HG03064 (cell line): ENCODE results near the gene DAND5.

Experiments
- ATAC-seq: cut with Tn5 transposase; IDR thresholded peaks from one replicate; pipeline ENCODE4 v1.9.1; 2021; ENCODE audit warnings: low read depth; ENCODE audit not compliant: unreplicated experiment

The DAND5 gene

DNA sequence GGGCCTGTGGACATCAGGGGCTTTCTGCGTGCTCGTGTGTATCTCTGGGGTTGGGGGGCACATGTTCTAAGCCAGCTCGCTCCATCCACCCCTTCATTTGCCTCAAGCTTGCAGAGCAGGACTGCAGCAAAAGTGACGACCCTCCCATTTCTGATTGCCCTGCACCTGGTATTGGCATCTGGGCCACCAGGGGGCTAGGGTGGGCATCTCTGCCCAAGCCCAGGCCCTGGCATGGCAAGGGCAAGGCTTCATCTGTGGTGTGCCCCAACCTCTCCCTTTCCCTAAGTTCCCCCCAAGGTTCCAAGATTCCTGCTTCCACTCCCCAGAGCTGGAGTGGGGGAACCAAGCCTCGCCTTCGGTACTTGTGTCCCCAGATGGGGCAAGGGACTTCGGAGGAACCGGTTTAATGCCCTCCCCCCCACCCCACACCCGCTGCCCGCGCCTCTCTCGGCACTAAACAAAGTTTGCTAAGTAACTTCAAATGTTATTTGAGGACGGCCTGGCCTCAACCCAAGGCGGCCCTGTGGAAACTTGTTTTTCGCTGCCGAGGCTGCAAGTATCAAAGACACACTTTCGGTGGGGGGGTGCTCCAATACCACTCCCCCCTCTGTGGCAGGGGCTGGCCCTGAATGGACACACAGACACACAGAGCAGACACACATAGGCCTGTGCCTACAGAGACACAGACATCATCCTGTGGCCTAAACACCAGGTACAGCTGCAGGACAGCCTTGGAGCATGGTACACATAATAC, 38.1 kb downstream of the DAND5 start:
- ATAC-seq = no peak

DNA sequence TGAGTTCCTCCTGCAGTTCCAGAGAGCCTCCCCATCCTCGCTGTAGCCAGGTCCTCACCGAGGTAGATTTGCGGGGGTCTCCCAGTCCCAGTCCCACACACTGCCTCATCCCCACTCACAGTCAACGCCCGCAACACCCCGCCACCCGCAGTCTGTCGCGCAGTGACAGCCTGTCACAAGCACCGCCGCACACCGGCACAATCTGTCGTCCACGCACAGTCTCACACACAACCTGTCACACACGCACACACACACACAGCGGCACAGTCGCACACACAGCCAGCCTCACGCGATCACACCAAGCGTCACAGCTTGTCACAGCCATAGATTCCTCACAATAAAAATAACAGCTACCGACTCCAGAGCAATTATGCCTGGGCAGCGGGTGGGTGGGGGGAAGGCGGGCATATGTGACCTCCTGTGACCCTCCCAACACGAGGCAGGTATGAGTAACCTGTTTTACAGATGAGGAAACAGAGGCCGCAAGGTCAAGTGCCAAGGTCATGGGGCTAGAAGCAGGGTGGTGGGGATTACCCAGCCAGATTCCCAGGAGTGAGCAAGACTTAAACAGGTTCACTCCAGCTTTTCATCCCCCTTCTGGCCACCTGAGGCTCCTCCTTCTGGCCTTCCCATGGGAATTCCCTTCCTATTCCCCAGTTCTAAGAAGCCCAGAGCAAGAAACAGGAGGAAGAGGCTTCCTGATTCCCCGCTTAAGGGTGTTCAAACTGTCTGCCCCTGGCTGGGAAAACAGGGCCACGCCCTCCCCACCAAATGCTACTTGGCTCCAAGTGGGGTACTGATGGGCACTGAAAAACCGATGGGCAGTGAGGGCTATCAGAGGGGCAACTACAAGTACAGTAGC, 39.8 kb downstream of the DAND5 start:
- no peak for ATAC-seq

DNA sequence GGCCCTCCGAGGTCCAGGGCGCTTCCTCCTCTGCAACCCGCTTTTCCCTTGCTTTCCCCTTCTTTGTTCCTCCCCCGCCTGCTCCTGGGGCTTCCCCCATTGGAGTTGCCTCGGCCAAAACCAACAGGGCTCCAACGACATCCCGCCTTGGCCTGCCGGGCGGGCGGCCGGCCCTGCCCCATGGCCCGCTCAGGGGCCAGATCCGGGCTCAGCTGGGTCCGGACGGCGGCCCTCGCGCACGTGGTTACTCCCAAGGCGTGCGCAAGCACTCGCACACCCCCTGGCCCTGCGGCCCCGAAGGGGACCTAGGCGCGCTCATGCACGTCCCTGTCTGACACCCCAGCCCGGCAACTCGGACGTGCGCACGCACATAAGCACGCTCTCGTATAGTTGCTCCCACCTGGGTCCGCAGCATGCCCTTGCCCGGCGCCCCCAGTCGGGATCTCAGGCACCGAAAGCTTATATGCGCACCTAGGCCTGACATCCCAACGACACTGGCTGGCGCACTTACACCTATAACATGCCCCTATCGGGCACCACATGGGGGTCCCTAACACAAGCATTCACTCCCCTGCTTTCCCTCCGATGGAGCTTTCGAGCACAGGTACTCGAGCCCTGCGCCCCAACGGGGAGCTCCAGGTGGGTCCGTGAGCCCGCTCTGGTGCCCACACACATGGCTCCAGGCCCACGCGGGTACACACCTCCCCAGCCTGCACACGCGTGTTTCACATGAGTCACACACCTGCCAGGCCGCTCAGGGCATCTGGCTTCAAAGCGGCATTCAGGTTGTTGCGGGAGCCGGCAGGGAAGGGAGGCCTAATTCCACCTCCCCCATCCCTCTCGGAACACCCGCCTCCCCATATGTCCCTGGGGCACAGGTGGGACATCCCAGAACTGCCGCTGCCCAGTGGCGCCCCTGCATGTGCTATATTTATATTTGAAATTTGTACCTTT, 40.9 kb downstream of the DAND5 start:
- ATAC-seq = no peak

DNA sequence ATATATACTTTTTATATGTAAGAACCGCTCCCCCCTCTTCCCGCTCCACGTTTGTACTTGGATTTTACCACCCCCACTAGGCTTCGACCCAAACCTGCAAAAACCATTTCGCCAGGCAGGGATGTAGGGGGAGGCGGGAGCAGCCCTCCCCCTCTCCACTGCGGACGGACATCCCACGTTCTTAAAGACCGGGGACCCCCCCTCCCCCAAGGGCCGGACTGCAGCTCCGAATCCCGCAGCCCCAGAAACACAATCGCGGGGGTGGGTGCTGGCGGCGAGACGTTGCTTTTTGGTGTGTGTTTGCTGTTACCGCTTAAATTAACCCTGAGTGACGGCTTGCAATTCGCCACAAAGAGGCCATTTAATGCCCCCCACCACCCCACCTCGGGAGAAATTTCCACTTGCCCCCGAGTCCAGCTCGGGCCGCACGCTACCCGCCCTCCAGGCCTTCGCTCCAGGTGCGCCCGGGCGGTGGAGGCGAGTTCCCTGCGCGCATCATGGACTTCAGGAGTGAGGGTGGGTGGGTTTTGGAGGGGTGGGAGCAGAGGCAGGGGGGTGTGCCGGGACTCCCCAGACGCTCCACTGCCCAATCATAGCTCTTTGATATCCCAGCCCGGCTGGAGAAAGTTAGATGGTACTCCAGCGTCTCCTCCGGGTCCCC, 41.7 kb downstream of the DAND5 start:
- ATAC-seq = no peak

DNA sequence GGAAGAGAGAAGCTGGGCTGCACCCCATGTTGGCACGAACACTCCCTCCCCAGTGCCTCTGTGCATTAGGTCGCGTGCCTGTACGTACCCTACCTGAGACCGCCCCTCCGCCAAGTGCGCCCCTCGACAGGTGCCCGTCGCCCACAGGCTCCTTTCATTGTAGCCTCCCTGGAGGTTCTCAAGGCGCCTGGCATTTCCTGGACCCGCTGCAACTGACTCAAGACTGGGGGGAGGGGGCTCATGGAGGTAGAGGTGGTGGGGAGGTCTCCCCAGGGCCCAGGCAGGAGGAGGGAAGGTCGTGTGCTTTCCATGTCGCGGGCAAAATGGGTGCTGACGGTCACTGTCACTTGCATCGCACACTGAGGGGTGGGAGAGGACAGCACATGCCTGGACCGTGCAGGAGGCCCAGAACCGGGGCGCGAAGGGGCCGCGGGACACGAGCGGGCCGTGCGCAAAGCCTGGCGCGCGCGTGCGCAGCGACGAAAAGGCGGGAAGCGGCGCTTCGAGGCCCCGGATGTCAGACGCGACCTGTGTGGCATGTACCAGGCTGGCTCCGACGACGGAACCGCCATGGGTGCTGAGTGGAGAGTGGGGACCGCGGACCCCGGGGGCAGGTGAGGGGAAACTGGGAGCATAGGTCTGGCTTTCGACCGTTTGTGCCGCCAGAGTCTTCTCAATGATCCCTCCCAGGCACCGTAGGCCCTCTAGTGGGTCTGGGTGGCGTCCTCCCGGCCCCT, 42.4 kb downstream of the DAND5 start:
- no peak for ATAC-seq

DNA sequence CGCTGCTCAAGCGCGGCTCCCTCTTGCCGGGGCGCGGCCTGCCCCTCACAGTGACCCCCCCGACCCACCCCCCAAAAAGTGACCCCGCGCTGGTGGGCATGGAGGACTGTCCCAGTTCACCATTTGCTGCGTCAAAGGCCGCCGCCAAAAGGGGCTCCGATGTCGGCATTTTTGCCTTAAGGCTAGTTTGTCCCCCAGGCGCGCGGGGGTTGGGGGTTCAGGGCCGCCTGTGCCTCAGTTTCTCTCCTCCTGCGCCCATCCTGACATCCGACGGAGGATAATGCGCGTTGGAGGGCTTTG, 43.0 kb downstream of the DAND5 start:
- ATAC-seq = no peak

DNA sequence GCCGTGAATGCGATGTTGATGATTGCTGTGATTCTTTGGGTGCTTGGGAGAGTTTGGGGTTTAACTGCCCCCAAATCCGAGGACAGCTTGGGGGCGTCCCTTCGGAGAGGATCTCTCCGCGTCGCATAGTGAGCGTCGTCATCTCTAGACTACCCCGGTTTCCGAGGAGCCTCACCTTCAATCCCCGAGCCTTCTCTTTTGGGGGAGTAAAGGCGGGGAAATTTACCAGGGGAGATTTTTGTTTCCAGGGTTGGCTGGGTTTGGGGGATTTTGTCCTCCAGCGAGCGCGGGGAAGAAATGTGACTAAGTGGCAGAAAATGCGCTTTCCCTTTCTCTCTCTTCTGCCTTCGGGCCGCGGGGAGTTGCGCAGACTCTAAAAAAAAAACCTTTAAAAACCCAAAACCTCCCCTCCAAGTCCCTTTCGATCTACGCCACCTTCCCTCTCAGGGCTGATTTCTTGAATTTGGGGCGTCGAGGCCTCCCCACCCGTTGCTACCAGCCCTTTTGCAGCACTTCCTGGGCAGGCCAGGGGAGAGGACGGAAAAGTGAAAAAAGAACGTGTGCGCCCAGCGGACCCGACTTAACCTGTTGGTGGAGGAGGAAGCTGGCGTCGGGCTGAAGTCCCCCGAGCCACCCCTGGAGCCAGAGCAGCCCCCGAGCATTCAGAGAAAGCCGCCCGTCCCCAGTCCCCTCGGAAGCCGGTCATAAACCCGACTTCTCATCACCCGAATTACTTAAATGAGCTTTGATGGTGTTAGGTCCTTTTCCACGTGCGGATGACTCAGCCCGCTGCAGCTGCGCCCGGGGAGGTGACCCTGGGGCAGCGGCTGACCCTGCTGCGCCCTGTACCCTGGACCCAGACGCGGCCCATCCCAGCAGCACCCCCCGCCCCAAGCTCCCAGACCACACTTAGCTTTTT, 43.6 kb downstream of the DAND5 start:
- no peak for ATAC-seq

DNA sequence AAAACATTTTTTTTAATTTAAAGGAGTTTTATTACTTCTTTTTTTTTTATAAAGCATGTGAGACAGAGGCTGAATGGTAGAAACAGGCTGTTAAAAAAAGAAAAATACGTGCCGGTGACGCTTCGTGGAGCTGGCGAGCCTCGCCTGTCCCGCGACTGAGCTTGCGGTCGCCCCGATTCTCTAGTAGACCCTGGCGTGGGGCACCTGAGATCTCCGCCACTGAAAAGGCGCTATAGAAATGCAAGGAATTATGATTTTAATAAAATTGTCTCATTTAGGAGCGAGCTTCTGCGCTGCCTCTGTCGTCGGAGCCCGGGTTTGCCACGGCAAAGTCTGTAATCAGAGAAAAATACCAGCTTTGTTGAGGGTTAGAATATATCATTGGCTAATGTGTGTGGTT, 44.3 kb downstream of the DAND5 start:
- ATAC-seq = no peak

DNA sequence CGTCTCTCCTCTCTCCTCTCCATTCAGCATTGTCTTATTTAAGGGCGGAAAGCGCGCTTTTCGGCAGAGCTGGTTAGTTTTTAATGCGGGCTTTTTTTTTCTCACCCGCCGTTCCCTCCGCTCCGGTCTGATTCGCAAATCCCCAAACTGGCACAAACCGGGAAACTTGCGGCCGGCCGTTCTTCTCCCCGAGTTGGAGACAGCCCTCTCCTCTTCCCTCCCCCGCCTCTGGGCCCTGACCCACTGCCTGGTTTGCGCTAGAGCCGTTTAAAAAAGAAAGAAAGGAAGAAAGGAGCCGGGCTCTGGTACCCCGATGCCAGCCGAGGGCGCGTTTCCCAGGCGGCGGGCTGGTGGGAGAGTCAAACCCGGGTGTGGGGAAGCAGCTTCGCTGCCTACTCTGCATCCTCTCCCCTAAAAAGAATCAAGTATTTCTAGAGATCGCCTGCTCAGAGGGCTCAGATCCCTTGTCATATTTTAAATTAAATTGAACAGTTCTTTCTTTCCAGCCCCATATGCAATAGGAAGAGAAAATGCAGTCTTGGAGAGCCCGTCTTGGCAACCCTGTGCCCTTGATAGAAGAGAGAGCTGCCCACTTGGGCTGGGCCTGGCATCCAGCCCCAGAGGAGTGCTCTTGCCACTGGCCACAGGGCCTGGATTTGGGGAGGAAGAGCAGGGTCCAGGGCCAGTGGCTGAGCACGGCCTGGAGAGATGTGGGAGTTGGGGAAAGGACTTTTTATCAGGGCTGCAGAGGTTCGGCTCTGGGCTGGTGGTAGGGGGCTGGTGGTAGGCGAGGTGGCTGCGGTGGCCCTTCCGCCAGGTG, 44.9 kb downstream of the DAND5 start:
- no peak for ATAC-seq

DNA sequence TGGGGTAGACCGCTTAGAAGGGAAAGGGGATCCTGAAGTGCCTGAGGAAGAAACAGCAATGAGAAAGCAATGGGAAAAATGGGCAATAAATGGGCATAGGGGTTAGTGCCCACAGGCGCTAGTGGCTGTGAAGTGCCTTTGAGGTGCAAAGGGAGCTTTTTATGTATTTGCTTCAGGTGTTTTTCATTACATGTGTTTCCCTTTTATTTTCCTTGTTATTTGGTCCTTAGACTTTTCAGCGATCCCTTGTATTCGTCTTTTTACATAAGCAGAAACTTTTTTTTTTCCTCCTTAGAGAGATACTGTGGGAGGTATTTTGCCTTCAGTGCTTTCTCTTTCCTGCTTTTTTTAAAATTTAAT, 45.5 kb downstream of the DAND5 start:
- ATAC-seq = no peak

DNA sequence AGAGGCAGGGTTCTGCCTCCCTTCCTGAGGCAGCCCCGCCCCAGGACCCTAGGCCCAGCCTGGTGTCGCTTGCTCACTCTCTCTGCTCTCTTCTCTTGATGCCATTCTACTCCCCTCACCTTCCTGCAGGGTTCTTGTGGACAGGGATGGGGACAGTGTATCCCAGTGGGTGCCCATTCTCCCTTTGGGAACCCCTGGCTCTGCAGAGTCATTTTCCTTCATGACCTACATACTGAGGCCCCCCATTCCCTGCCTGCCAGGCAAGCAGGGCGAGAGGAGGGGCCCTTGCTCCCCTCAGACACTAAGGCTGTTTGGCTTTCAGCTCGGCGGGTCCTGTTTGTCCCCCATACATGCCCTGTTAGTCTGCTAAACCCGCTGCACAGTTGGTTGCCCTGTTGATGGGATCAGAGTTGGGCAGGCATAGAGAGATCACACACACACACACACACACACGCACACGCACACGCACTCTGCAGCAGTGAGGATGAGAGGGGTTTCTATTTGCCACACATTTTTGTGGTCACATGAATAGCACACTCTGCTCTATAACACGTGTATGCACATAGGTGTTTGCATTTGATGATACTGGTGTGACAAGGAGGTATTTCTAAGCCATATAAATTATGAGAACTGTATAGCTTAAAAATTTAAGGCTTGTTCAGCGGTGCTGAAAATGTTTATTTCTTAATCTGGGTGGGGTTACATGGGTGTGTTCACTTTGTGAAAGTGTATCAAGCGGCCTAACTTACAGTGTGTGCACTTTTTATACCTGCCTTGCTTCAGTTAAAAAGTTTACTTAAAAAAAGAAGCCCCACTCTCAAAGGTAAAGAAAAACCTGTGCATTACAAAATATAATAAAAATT, 46.2 kb downstream of the DAND5 start:
- no peak for ATAC-seq

DNA sequence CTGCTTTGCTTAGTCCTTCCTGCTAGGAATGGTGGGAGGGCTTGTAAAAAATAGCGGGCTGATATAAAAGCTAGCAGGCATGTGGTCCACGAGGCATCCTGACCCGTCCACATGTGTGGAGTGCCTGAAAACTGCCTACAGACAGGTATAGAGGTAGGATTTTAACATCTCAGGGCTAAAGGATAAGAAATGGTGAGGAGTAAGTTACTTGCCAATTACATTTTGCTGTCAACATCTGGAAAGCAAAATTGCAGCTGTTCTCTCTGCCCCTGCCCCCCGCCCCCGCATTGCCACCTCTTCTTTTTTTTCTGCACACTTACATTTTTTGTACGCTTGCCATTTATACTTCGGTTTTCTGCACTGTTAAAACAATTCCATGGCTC, 46.9 kb downstream of the DAND5 start:
- no peak for ATAC-seq

DNA sequence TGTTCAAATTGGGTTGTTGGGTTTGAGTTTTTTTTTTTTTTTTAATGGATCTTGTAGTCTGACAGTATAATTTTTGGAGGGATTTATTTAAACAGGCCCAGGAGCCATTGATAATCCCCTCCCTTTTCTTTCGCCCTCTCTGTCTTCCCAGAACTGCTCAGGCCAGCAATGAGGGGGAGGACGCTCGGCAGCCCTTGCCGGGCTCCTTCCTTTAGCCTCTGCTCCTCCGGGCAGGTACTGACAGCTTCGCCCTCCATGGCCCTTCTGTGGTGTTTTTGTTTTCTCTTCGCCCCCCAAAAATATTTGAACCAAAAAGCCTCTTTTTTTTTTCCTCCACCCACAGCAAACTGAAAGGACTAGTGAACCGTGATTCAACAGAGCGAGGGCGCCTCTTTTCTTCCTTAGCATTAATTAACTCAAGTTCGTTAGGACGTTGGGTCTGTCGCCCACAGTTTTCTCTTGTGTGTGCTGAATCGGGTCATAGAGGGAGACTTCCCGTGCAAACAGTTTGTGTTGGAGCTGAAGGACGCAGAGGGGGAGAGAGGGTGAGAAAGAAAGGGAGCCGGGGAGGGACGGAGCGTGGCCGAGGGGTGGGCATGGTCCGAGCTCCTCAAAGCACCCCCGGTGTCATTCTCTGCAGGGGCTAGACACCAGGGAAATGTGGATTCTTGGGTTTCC, 47.4 kb downstream of the DAND5 start:
- no peak for ATAC-seq

DNA sequence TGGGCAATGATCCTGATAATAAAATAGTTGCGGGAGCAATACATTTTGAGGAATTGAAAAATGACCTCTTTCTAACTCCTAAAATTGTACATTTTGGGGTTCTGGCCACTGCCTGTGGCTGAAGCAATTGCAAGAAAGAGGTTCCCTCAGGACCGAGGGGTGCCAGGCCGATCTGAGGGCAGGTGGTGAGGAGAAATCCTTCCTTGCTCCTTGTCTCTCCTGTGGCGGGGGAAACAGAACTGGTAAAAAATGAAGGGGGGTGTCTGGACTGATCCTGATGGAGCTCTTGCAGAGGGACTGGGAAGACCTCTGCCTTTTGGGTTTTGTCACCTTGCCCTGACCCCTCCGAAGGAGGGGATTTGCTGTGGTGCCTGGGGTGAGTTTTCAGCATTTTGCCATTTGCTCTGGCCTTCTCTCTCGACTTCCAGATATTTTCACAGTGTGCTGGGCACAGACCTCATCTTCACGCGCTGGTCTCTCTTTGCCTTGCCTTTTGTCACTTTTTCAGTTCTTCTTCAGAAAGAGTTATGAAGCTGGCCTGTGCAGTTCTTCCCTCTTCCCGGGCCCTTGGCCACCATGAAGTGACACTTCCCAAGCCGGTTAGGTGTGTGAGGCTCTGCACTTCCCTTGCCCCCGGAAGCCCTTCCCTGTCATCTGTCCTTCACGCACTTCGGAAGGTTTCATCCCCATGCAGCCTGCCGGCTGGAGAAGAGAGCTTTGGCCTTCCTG, 48.1 kb downstream of the DAND5 start:
- no peak for ATAC-seq

DNA sequence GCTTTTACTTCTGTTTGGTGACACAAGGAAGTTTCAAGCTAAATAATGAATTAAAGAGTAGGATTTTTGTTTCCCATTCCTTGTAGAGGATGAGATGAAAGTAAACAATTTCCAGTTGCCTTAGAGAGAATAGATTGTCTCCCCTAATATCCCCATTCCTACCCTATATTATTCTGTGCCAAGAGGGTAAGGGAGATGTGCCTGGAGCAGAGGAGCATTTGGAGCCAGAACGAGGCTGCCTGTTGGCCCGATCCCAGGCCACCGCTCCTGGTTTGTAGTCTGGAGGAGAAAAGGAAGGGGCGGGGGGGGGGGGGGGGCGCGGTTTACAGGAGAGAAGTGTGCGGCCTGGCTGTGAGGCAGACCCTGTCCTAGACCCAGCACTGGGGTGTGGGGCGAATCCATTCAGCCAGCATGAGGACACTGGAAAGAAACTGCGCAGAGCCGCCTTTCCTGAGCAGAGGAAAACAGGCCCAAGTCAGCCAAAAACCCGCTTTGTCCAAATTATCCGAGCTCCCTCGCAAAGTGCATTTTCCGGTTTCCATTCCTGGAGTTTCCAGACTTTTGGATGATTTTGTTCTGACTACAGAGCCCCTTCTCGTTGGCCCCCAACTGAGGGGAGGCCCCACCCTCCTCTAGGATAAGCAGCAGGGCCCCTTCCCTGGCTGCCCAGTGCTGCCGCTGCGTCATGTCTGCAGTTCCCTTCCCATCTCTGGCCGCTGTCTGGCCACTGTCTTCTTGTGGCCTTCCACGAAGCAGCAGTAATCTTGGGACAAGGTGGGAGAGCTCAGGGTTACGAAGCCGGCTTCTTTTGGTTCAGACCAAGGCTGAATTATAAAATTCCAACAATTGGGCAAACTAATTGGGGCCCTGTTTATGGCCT, 48.9 kb downstream of the DAND5 start:
- no peak for ATAC-seq
